ENCODE data around the gene CD99L2. TPM values are rescaled to one million over a fixed set of nuclear protein-coding genes. Genes with fewer than 3 reads are reported as not detected.

Gene CD99L2
- total and polyA plus RNA-seq, 4 donors: 45.0 to 130 (median 108) TPM

DNA sequence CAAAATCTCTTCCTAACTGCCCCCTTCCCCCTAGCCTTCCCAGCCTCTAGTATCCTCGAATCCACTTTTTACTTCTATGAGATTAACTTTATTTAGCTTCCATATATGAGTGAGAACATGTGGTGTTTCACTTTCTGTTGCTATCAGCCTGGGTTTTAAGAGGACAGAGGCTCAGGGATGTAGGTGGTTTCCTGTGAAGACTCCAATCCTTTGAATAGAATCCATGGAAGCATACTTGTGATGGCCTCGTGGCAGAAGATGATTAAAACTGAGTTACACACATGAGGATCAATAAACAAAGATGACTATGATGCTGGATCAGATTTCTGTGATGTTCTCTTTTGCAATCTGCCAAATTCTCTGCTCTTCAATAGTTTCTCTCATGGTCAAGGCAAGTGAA is 29.8 kb downstream of the CD99L2 start:
- no peak for DNase-seq (ENCODE audit: low read depth in 4 of 6, low spot score in 6 of 6)
- Histone ChIP-seq H3K9me3 (ENCODE audit: control insufficient read depth, insufficient read depth, low read length) (no peaks in the 10 kb centered on the region), H3K27ac (ENCODE audit: low read depth, low read length) (no peak overlapping the region), H3K36me3 (ENCODE audit: control insufficient read depth, insufficient read depth, low read length) (no peaks in the 10 kb centered on the region), H3K27me3 (ENCODE audit: control insufficient read depth, insufficient read depth, low read length) (no peaks in the 10 kb centered on the region), H3K4me3 (ENCODE audit: low read depth, low read length) (no peak overlapping the region), H3K4me1 (ENCODE audit: control insufficient read depth, insufficient read depth, low read length) (peaks cover 15% of the 10 kb centered on the region)
- 43% methylated on average over 1 of the region's 2 CpGs for WGBS (ENCODE audit: insufficient coverage)

GRCh38 chrX:150864127-150864526 is 34.3 kb downstream of the CD99L2 start:
- WGBS (ENCODE audit: insufficient coverage): no CpG with 5 or more reads among the region's 3 CpGs
- Histone ChIP-seq H3K36me3 (ENCODE audit: control insufficient read depth, insufficient read depth, low read length) (no peaks in the 10 kb centered on the region), H3K9me3 (ENCODE audit: control insufficient read depth, insufficient read depth, low read length) (no peaks in the 10 kb centered on the region), H3K4me3 (ENCODE audit: low read depth, low read length) (no peak overlapping the region), H3K27me3 (ENCODE audit: control insufficient read depth, insufficient read depth, low read length) (no peaks in the 10 kb centered on the region), H3K4me1 (ENCODE audit: control insufficient read depth, insufficient read depth, low read length) (no peaks in the 10 kb centered on the region), H3K27ac (ENCODE audit: low read depth, low read length) (no peak overlapping the region)
- no peak for DNase-seq (ENCODE audit: low read depth in 4 of 6, low spot score in 6 of 6)

- H3K9me3 ChIP-seq (ENCODE audit: control insufficient read depth, insufficient read depth, low read length): no peaks in the 10 kb centered on the region
- no peaks in the 10 kb centered on the region for H3K4me1 ChIP-seq (ENCODE audit: control insufficient read depth, insufficient read depth, low read length)
- H3K27ac ChIP-seq (ENCODE audit: low read depth, low read length): no peak overlapping the region
- H3K27me3 ChIP-seq (ENCODE audit: control insufficient read depth, insufficient read depth, low read length): no peaks in the 10 kb centered on the region
- no peak overlapping the region for H3K4me3 ChIP-seq (ENCODE audit: low read depth, low read length)
- DNase-seq (ENCODE audit: low read depth in 4 of 6, low spot score in 6 of 6): no peak
- H3K36me3 ChIP-seq (ENCODE audit: control insufficient read depth, insufficient read depth, low read length): no peaks in the 10 kb centered on the region
These were observed 35.3 kb downstream of the CD99L2 start for GRCh38 chrX:150863191-150863590.

GRCh38 chrX:150857453-150857852 is 41.0 kb downstream of the CD99L2 start:
- H3K27ac ChIP-seq (ENCODE audit: low read depth, low read length): no peak overlapping the region
- WGBS (ENCODE audit: insufficient coverage): no CpG with 5 or more reads among the region's 3 CpGs
- H3K27me3 ChIP-seq (ENCODE audit: control insufficient read depth, insufficient read depth, low read length): no peaks in the 10 kb centered on the region
- no peaks in the 10 kb centered on the region for H3K4me1 ChIP-seq (ENCODE audit: control insufficient read depth, insufficient read depth, low read length)
- H3K4me3 ChIP-seq (ENCODE audit: low read depth, low read length): no peak overlapping the region
- H3K9me3 ChIP-seq (ENCODE audit: control insufficient read depth, insufficient read depth, low read length): no peaks in the 10 kb centered on the region
- DNase-seq (ENCODE audit: low read depth in 4 of 6, low spot score in 6 of 6): no peak
- H3K36me3 ChIP-seq (ENCODE audit: control insufficient read depth, insufficient read depth, low read length): no peaks in the 10 kb centered on the region

- no CpG with 5 or more reads among the region's 1 CpG for WGBS (ENCODE audit: insufficient coverage)
- H3K27ac ChIP-seq (ENCODE audit: low read depth, low read length): no peak overlapping the region
- DNase-seq (ENCODE audit: low read depth in 4 of 6, low spot score in 6 of 6): no peak
- H3K36me3 ChIP-seq (ENCODE audit: control insufficient read depth, insufficient read depth, low read length): no peaks in the 10 kb centered on the region
- H3K4me1 ChIP-seq (ENCODE audit: control insufficient read depth, insufficient read depth, low read length): no peaks in the 10 kb centered on the region
- no peaks in the 10 kb centered on the region for H3K9me3 ChIP-seq (ENCODE audit: control insufficient read depth, insufficient read depth, low read length)
- no peak overlapping the region for H3K4me3 ChIP-seq (ENCODE audit: low read depth, low read length)
- no peaks in the 10 kb centered on the region for H3K27me3 ChIP-seq (ENCODE audit: control insufficient read depth, insufficient read depth, low read length)
These were observed 41.7 kb downstream of the CD99L2 start for GRCh38 chrX:150856785-150857184.

- no peak overlapping the region for H3K4me3 ChIP-seq (ENCODE audit: low read depth, low read length)
- WGBS (ENCODE audit: insufficient coverage): 81% methylated on average over 3 of the region's 3 CpGs
- no peak for DNase-seq (ENCODE audit: low read depth in 4 of 6, low spot score in 6 of 6)
- no peaks in the 10 kb centered on the region for H3K4me1 ChIP-seq (ENCODE audit: control insufficient read depth, insufficient read depth, low read length)
- no peaks in the 10 kb centered on the region for H3K36me3 ChIP-seq (ENCODE audit: control insufficient read depth, insufficient read depth, low read length)
- H3K27ac ChIP-seq (ENCODE audit: low read depth, low read length): no peak overlapping the region
- H3K27me3 ChIP-seq (ENCODE audit: control insufficient read depth, insufficient read depth, low read length): no peaks in the 10 kb centered on the region
- H3K9me3 ChIP-seq (ENCODE audit: control insufficient read depth, insufficient read depth, low read length): no peaks in the 10 kb centered on the region
These were observed 42.4 kb downstream of the CD99L2 start for GRCh38 chrX:150856101-150856500.

GRCh38 chrX:150854856-150855255 is 43.6 kb downstream of the CD99L2 start:
- H3K27ac ChIP-seq (ENCODE audit: low read depth, low read length): no peak overlapping the region
- H3K27me3 ChIP-seq (ENCODE audit: control insufficient read depth, insufficient read depth, low read length): no peaks in the 10 kb centered on the region
- no peaks in the 10 kb centered on the region for H3K9me3 ChIP-seq (ENCODE audit: control insufficient read depth, insufficient read depth, low read length)
- H3K4me1 ChIP-seq (ENCODE audit: control insufficient read depth, insufficient read depth, low read length): no peaks in the 10 kb centered on the region
- no peak overlapping the region for H3K4me3 ChIP-seq (ENCODE audit: low read depth, low read length)
- 51% methylated on average over 2 of the region's 2 CpGs for WGBS (ENCODE audit: insufficient coverage)
- no peak for DNase-seq (ENCODE audit: low read depth in 4 of 6, low spot score in 6 of 6)
- no peaks in the 10 kb centered on the region for H3K36me3 ChIP-seq (ENCODE audit: control insufficient read depth, insufficient read depth, low read length)

- no peaks in the 10 kb centered on the region for H3K27me3 ChIP-seq (ENCODE audit: control insufficient read depth, insufficient read depth, low read length)
- 50% methylated on average over 1 of the region's 3 CpGs for WGBS (ENCODE audit: insufficient coverage)
These were observed 48.3 kb downstream of the CD99L2 start for GRCh38 chrX:150849996-150850720.

DNA sequence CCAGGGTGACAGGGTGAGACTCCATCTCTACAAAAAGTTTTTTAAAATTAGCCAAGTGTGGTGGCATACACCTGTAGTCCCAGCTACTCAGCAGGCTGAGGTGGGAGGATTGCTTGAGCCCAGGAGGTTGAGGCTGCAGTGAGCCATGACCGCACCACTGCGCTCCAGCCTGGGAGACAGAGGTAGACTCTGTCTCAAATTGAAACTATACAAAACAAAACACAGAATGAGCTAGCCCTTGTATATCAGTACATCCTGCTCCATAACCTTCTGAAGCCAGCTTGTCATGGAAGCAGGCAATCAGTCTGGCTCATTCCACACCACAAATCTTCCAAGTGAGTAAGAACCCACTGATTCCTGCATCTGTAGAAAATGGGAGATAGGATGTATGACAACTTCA is 49.0 kb downstream of the CD99L2 start:
- 83% methylated on average over 1 of the region's 2 CpGs for WGBS (ENCODE audit: insufficient coverage)
- Histone ChIP-seq H3K9me3 (ENCODE audit: control insufficient read depth, insufficient read depth, low read length) (no peaks in the 10 kb centered on the region), H3K36me3 (ENCODE audit: control insufficient read depth, insufficient read depth, low read length) (no peaks in the 10 kb centered on the region), H3K4me3 (ENCODE audit: low read depth, low read length) (no peak overlapping the region), H3K4me1 (ENCODE audit: control insufficient read depth, insufficient read depth, low read length) (no peaks in the 10 kb centered on the region), H3K27ac (ENCODE audit: low read depth, low read length) (no peak overlapping the region), H3K27me3 (ENCODE audit: control insufficient read depth, insufficient read depth, low read length) (no peaks in the 10 kb centered on the region)
- no peak for DNase-seq (ENCODE audit: low read depth in 4 of 6, low spot score in 6 of 6)

More at GRCh38 chrX:150849996-150850720, 48.3 kb downstream of the CD99L2 start:
- H3K4me3 ChIP-seq (ENCODE audit: low read depth, low read length): no peak overlapping the region
- H3K36me3 ChIP-seq (ENCODE audit: control insufficient read depth, insufficient read depth, low read length): no peaks in the 10 kb centered on the region
- DNase-seq (ENCODE audit: low read depth in 4 of 6, low spot score in 6 of 6): no peak
- H3K4me1 ChIP-seq (ENCODE audit: control insufficient read depth, insufficient read depth, low read length): no peaks in the 10 kb centered on the region
- H3K9me3 ChIP-seq (ENCODE audit: control insufficient read depth, insufficient read depth, low read length): no peaks in the 10 kb centered on the region
- H3K27ac ChIP-seq (ENCODE audit: low read depth, low read length): no peak overlapping the region

DNA sequence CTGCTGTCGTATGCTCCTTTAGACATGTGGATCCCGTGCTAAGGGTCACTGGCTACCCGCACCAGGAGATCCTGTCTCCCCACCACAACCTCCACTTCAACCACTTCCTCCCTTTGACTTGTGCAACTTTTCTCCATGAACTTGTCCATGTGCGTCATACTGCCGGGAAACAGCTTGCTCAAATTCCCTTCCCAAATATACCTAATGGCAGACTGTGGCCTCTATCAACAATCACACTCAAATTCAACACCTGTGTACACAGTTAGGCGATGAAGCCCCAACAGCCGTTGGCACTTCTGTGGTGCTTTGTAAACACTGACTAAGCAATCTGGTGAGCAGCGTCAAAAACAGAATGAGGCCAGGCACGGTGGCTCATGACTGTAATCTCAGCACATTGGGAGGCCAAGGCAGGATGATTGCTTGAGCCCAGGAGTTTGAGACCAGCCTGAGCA is 49.5 kb downstream of the CD99L2 start:
- 64% methylated on average over 9 of the region's 9 CpGs for WGBS (ENCODE audit: insufficient coverage)
- Histone ChIP-seq H3K36me3 (ENCODE audit: control insufficient read depth, insufficient read depth, low read length) (no peaks in the 10 kb centered on the region), H3K9me3 (ENCODE audit: control insufficient read depth, insufficient read depth, low read length) (no peaks in the 10 kb centered on the region), H3K4me3 (ENCODE audit: low read depth, low read length) (no peak overlapping the region), H3K27ac (ENCODE audit: low read depth, low read length) (no peak overlapping the region), H3K4me1 (ENCODE audit: control insufficient read depth, insufficient read depth, low read length) (no peaks in the 10 kb centered on the region), H3K27me3 (ENCODE audit: control insufficient read depth, insufficient read depth, low read length) (no peaks in the 10 kb centered on the region)
- no peak for DNase-seq (ENCODE audit: low read depth in 4 of 6, low spot score in 6 of 6)
